CD4-positive, alpha-beta T cell treated with Interleukin-15 for 1 hour (primary cell): ENCODE data around the gene PSIP1.
"Not testable (repeated sequence)": the region's sequence is repeated elsewhere in the genome, so short reads cannot be mapped to it uniquely, and the experiment has no call there.

ENCODE experiments used
- DNase-seq: peaks from one replicate; pipeline ENCODE4 v3.0.0-alpha.2; 2020

The PSIP1 gene

DNA sequence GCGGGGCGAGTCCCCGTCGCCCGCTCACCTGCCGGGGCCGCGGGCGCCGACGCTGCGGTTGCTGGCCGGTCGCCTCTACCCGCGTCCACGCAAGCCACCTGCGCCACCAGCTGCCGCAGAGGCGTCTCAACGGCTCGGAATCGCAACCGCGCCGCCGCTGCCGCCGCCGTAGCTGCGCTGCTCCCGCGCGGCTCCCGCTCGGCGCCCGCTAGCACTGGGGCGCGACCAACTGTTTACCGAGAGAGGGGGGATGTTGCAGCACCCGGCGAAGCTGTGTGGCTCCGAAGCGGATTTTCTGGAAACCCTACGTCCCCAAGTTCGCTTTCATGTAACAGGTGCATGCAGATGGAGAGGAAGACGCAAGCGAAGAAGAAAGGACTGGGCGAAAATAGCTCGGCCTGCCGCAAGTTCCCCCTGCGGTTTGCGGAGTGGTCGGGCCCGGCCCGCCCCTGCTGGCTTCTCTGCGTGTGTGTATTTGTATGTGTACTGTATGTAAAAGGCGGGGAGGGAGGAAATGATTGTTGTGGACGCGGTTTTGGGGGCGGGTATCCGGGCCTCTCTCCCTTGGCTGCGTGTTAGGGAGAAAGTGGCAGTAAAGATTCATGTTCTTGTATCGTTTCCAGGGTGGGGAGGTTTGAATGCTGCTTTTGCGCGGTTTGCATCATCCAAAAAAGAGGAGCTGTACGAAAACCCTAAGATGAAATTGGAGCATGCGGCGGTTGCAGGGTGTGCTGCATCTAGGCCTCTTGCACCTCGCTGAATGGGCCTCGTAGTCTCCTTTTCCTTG lies at the start of gene PSIP1:
Gene PSIP1 (minus strand): TSS at position 182 of the 787 bp plus-strand sequence. CDS start 782 bp downstream, outside the sequence.
- DNase-seq: peak; percentile 82

DNA sequence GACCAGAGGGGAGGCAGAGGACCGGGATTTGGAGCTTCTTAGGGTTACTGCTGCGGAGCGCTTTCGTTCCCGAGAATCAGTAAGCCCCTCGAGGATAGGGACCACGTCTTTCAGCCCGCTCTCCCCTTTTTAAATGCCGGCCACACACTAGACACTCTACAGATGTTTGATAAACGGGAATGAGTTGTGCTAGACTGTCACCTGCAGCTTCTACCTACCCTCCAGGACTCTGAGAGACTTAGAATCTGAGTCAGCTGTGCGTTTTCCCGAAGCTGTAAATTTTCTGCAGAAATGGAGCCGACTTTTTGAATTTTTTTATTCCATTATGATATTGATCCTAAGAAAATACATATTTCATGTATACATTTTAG lies 42.7 kb upstream of the PSIP1 start:
- DNase-seq: no peak

DNA sequence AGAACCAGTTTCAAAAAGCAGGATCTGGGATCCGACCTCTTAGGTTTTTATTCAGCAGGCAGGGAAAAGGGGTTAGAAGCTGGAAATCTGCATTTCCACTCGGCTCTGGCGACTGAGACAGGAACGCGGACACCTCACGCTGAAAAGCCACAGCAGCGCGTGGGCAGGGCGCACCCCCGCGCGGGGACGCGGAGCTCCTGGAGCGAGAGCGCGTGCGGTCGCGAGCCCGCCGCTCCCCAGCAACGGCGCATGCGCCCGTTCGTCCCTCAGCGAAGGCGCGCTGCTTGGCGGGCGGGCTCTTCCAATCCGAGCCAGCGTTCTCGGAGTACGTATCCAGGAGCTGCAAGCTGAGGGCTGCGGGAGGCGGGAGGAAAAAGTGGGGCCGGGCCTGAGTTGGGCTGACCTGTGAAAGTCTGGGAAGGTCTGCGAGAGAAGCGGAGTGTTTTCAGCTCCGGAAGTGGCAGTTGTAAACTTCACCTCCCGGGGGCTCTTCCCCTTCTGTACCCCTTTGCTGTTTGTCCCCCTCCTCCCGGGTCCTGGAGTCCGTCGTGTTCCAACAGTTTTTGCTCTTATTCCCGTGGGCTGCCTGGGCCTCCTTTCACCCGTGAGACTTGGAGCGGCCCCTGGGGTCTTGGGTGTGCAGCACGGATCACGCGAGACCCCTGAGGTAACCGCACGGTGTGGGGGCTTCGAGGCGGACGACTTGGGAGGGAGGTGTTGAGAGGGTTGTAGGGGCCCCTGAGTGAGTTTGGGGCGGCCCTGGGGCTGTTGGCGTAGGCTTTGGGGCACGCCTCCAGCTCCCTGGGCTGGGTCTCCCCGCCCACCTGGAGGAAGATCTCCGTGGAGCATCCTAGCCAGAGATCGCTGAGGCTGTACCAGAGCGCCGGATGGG lies 42.1 kb upstream of the PSIP1 start, which contains the start of gene CCDC171:
Gene CCDC171 (plus strand): TSS at position 408 of the 892 bp plus-strand sequence. CDS start 11,046 bp downstream, outside the sequence.
- peak; percentile 87 for DNase-seq

DNA sequence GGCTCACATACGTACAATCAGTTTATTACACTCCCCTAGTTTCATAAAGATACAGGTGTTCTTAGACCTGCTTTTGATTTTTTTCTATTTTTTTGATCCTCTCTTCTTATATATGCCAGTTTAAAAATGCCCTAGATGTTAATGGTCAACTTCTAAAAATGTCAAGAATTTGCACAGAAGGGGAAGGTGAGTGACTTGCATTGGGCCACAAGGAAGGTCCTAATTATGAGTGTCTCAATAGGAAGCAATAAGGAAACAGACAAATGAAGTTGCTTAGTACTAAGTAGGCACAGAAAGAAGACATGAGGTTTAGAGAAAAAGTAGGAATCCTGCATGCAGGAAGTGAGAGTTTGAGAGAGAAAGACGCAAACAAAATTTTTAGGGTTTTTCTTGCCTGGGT lies 38.8 kb upstream of the PSIP1 start:
- DNase-seq: no peak

DNA sequence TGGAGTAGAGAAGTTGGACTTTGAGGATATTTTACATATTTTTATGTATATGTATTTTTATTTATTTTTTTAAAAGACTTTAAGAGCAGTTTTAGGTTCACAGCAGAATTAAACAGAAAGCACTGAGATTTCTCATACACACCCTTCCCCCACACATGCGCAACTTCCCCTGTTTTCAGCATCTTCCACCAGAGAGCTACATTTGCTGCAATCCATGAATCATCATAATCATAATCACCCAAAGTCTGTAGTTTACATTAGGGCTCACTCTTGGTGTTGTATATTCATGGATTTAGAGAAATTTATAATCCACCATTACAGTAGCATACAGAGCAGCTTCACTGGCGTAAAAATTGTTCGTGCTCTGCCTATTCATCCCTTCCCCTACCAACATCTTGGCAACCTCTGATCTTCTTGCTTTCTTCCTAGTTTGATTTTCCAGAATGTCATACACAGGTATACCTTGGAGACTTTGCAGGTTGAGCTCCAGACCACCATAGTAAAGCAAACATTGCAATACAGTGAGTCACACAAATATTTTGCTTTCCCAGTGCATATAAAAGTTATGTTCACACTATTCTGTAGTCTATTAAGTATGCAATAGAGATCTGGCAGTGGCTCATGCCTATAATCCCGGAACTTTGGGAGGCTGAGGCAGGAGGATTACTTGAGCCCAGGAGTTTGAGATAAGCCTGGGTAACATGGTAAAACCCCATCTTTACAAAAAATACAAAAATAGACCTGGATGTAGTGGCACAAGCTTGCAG lies 32.5 kb upstream of the PSIP1 start:
- DNase-seq: no peak

DNA sequence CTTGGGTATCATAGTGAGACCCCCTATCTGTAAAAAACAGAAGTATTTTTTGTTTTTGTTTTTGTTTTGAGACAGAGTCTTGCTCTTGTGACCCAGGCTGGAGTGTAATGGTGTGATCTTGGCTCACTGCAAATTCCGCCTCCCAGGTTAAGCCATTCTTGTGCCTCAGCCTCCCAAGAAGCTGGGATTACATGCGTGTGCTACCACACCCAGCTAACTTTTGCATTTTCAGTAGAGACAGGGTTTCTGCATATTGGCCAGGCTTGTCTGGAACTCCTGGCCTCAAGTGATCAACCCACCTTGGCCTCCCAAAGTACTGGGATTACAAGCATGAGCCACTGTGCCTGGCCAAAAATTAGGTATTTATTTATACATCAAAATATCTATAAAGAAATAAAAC lies 31.9 kb upstream of the PSIP1 start:
- no peak for DNase-seq

DNA sequence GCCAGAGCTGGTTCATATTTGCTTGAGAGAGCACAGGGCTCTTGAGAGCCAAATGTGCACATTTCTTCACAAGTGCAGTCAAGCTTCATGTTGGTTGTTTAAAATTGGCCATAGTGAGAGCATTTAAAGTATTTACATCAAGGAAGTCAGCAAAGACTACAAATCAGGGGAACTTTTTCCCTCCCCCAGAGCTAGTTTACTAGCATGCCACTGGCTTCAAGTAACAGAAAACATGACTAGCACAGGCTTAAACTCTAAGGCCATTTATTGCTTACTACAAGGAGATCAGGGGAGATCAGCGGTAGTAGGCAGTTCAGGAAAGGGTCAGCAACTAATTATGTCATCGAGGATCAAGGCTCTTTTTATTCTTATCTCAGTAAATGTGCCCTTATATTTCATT lies 31.1 kb upstream of the PSIP1 start:
- DNase-seq: no peak

DNA sequence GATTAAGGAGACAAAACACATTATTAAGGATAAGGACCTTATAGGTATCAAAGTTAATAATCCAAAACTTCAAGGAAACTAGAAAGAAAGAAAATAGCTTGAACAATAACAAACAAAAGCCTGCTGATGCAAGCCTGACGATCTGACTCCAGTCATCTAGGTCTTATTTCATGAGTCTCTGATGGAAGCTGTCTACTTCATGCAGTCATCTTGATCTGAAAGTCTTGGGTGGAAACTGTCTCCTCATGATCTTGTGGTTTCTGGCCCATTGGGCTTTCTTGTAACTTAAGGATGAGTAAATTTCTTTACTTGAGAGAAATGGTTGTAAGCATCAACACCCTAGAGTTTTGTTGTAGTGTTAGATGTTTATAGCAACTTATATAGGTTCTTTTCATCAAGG lies 20.6 kb upstream of the PSIP1 start:
- DNase-seq: no peak

DNA sequence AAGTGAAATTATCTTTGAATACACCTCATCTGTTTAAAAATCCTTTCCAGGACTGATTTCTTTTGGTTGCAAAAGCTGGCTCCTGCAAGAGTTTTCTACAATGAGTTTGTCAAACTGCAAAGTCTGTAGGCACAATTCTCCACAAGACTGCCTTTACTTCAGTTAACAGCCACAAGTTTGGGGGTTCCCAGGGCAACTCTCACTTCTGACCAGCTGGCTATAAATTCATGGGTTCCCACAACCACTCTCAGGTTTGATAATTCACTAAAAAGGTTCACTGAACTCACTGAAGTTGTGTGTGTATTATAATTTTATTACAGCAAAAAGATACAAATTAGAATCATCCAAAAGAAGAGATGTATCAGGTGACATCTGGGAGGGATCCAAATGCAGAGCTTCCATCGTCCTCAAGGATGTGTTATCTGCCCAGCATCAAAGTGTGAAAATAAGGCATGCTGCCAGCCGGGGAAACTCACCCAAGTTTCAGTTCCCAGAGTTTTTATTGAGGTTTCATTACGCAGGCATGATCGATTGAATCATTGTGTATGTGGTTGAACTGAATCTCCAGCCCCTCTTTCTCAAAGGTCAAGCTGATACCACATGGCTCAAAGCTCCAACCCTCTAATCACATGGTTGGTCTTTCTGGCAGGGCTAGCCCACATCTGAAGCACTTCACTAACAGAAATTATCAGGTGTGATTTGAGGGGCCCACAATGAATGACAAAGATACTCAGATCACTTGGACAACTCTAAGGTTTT lies 19.0 kb upstream of the PSIP1 start:
- DNase-seq: no peak

DNA sequence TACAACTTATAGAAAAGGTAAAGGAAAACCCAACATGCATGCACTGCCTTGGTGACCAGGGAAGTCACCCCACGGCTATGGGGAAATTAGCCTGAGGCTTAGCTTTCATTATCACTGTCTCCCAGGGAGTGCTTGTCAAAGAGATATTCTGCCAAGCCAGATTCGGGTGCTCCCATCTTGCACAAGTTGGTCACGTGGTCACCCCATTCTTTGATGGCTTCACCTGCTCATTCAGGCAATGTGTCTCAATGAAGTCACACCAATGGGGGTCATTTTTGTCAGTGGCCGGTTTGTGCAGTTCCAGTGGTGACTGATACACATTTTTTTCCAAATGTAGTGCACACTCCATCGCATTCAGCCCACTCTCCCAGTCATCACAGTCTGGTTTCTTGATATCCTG lies 16.3 kb upstream of the PSIP1 start:
- not testable (repeated sequence) for DNase-seq

DNA sequence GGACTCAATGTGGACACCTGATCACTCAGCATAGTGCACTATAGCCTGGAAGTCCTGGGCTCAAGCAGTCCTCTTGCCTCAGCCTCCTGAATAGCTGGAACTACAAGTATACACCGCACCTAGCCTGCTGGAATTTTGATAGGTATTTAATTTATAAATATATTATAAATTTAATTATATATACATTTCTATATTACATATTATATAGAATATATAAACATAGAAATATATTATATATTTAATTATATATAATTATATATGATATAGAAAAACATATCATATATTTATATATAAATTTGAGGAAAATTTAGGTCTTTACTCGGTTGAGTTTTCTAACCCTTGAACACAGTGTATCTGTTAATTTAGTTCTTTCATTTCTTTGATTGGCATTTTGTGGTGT lies 15.2 kb upstream of the PSIP1 start:
- no peak for DNase-seq

DNA sequence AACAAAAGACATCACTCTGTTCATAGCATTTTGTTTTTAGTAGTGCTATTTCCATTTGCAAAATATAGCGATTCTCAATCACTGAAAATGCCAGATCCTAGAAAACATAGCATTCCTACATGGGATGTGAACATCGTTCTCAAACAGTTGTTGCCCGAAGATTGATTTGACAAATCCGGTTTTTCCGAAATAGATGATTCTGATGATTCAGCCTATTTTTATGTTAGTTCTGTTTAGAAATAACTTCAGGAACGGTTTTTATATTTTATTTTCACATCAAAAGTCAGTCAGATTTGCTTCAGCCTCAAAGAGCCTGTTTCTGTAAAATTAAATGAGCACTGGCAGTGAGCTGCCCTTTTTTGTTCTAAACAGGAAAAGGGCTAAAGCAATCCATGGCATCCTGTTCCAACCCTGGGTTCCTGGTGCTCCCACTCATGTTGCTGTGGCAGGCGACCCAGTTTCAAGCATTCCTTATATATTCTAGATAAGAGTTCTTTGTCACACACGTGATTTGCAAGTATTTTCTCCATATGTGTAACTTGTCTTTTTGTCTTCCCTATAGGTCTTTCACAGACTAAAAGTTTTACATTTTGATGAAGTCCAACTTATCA lies 14.2 kb upstream of the PSIP1 start:
- DNase-seq: no peak

DNA sequence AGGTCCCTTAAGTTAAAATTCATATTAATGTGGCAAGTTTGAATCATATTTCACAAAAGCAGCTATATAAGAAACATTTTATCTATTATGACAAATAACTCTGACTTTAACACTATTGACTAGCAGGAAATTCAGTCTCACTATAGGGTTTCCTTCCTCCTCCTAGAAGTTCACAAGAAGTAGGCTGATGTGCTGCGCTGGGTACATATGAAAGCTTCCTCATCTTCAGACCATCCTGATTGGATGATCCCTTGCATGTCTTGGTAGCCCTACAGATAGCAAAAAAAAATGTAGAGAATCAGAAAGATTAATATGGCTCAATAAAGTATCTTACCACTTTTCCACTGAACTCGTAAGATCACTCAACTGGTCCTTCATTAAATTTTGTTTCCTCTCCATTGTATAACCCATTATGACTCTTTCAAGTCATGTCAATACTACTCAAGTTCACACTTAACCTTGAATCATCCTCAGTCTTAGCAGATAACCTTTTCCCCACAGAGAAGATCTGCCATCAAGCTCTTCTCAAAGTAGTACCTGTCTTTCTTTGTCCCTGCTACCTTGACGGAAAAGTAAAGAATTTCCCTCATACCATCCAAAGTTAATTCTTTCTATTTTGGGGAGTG lies 11.5 kb upstream of the PSIP1 start:
- no peak for DNase-seq

DNA sequence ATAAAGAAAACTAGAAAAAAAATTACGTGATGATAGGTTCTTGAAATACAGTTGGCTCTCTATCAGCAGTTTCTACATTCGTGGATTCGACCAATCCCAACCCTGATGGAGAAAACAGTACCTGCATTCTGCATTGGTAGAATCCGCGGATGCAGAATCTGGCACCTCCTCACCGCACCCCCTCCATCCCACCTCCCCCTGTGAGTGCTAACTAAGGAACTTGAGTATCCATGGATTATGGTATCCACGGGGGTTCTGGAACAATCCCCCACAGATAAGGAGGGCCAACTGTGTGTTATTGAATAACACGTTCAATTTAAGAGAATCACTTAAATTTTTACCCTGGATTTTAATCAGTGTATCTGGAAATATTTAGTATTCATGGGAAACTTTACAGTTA lies 10.5 kb upstream of the PSIP1 start:
- DNase-seq: no peak

DNA sequence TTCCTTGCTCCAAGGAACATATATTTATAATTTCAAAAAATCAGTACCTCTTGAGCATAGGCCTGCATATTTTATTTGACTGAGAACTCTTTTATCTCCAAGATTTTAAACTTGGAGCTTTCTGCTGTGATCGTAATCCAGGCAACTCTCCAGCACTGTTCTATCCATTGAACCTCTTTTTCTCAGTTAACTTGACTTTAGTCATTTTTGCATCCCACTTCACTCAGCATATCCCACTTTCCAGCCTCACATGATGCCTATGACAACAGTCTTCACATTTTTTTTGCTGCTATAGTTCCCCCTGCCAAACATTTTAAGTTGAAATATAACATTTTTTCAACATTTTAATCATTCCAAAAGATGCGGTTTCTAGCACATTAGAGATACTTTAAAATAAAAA lies 9.1 kb upstream of the PSIP1 start:
- no peak for DNase-seq

DNA sequence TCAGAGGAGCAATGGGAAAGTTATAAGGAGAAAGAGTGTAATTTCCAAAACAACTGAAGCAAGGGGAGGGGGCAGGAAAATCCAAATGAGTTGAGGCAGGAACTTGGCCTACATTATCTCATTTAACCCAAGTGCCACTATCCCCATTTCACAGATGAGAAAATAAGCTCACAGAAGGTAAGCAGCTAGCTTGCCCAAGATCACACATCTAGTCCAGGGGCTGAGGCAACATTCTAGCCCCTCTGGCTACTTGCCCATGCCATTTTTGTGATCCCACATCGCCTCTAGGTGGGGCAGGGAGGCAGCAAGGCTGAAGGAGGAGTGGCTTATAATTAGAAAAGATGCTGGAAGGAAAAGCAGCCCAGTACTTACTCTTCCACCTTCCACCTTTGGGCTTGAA lies 2.6 kb upstream of the PSIP1 start:
- no peak for DNase-seq

DNA sequence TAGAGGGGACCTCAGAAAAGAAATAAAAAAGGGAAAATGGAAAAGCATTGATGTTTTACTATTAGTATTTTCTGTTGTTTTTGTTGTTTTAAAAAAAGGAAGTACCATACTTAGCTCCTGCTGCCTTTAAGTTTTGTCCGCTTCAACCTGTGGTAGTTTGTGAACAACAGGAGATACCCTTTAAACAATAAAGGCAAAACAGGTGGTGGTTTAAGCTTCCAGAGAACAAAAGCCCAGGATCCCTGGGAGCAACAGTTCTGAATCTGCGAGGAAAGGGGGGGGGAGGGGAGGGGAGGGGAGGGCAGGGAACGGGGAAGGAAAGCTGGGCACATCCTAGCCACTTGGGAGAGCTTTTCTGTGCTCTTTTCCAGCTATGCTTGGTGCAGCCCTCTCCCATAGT lies 2.1 kb upstream of the PSIP1 start:
- no peak for DNase-seq

DNA sequence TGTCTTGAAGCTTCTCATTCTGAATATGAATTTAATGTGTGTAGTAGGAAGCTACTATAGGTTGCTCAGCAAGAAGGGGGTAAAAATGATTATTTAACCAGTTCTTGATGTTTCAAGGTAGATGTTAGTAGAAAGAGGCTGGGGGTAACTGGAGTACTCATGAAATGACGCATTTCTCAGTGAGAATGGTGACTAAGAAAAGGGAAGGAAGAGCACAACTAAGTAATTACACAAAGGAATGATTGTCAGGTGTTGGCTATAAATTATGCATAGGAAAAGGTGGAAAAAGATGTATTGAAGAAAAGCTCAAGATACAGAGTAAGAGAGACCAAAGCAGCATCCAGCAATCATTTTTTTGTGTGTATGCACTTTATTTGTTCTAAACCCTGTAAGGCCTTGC lies 1.4 kb upstream of the PSIP1 start:
- DNase-seq: no peak

DNA sequence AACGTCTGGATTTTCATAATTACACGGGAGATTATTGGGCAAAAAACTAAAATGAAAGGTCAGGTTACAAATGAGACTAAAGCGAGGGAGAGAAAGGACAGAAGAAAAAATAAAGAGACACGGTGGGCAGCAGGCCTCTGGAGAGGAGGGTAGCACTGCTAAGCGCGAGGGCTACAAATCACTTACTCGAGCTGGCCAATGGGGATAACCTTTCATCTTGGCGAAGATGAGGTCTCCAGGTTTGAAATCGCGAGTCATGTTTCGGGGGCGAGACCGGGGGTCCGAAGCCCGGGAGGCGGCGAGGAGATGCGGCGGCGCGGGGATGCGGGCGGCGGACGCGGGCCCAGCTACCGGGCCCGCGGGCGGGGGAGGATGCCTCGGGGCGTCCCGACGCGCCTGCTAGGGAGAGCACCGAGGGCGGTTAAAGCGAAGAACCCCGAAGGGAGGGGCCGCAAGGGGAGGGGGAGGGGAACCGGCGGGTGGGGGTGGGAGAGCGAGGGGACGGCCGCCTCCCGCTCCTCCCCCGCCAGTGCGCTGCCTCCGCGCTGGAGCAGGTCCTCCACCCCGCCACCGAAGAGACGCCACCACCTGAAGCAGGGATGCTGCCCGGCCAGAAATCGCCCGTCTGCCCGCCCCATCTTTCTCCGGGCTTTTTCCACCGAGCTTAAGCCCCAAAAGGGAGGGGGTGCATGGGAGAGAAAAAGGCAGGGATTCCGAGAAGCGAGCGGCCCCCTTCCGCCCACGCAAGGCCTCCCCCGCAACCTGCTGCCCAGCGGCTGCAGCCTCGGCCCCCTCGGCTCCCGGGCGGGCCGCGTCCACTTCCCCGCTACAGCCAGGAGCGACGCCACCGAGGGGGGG lies 610 bp downstream of the PSIP1 start:
- peak; percentile 65 for DNase-seq

DNA sequence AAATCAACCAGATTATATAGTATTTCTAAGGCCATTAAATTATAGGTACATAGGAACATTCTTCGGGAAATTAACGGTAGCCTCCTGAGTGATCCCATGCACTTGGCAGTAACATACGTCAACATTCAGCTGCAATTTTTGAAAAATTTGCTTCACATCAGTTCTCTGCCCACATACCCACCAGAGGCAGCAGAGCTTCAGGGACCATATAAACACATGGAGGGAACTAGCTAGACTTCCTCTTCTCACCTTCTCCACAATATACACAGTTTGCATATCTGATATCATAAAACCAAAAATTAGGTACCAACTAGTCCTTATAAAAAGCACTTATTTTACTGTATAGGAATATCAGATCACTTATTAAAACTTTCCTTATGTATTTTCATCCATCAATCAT lies 4.8 kb downstream of the PSIP1 start:
- DNase-seq: no peak

DNA sequence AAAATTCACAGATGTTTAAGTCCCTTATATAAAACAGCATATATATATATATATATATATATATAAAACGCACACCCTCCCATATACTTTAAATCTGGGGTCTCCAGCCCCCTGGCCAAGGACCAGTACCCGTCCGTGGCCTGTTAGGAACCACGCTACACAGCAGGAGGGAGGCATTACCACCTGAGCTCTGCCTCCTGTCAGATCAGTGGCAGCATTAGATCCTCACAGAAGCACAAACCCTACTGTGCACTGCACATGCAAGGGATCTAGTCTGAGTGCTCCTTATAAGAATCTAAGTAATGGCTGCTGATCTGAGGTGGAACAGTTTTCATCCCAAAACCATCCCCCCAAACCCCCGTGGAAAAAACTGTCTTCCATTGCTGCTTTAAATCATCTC lies 9.0 kb downstream of the PSIP1 start:
- no peak for DNase-seq
